Brain microvascular endothelial cell (primary cell): Measurements from ENCODE around the gene SPATA46.
A peak's percentile ranks its signal among the peaks of the same experiment; 100 is the strongest.

Experiments
- DNase-seq: peaks from one replicate; pipeline ENCODE4 v3.0.0-alpha.2; 2020
- H3K27ac ChIP-seq: fragments of 250-450 bp; sonication (Bioruptor Pico); 2 replicates; pipeline ENCODE4 v1.5.1; 2020; ENCODE audit warnings: mild to moderate bottlenecking, moderate library complexity
- H3K27me3 ChIP-seq: fragments of 250-450 bp; sonication (Bioruptor Pico); replicated peaks from 2 replicates; pipeline ENCODE4 v1.5.1; 2020; ENCODE audit warnings: mild to moderate bottlenecking
- H3K36me3 ChIP-seq: fragments of 250-450 bp; sonication (Bioruptor Pico); replicated peaks from 2 replicates; pipeline ENCODE4 v1.5.1; 2020; ENCODE audit warnings: mild to moderate bottlenecking
- H3K4me3 ChIP-seq: 2 replicates; pipeline ENCODE4 v1.5.1; 2011; ENCODE audit warnings: low read depth, mild to moderate bottlenecking, control low read depth, low read length, moderate library complexity
- in situ Hi-C: cut with HindIII; loops from 2 replicates; pipeline ENCODE4 v1.10.0; 2017; ENCODE audit warnings: low sequenced_read_pairs, low pct_ligation_motif_present
- TF ChIP-seq, protein P1 (sequence below): IDR thresholded peaks from 2 replicates; pipeline ENCODE4 v1.5.1; 2011; ENCODE audit warnings: low read depth, mild to moderate bottlenecking, moderate library complexity, low read length, control low read depth, inconsistent platforms; ENCODE audit errors: missing control alignments

The SPATA46 gene

GRCh38 chr1:162360237-162360873 lies 16.3 kb downstream of the SPATA46 start:
- no peak overlapping the region for H3K27ac ChIP-seq
- in situ Hi-C loops: no loop called here
- H3K4me3 ChIP-seq: no peak overlapping the region
- no peaks in the 10 kb centered on the region for H3K27me3 ChIP-seq
- H3K36me3 ChIP-seq: no peaks in the 10 kb centered on the region
- DNase-seq: no peak
- TF ChIP-seq, protein P1, sequence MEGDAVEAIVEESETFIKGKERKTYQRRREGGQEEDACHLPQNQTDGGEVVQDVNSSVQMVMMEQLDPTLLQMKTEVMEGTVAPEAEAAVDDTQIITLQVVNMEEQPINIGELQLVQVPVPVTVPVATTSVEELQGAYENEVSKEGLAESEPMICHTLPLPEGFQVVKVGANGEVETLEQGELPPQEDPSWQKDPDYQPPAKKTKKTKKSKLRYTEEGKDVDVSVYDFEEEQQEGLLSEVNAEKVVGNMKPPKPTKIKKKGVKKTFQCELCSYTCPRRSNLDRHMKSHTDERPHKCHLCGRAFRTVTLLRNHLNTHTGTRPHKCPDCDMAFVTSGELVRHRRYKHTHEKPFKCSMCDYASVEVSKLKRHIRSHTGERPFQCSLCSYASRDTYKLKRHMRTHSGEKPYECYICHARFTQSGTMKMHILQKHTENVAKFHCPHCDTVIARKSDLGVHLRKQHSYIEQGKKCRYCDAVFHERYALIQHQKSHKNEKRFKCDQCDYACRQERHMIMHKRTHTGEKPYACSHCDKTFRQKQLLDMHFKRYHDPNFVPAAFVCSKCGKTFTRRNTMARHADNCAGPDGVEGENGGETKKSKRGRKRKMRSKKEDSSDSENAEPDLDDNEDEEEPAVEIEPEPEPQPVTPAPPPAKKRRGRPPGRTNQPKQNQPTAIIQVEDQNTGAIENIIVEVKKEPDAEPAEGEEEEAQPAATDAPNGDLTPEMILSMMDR: no peak

GRCh38 chr1:162359523-162360236 lies 17.0 kb downstream of the SPATA46 start:
- DNase-seq: no peak
- Histone ChIP-seq H3K27me3 (no peaks in the 10 kb centered on the region), H3K4me3 (no peak overlapping the region), H3K27ac (no peak overlapping the region), H3K36me3 (no peaks in the 10 kb centered on the region)
- in situ Hi-C loops: no loop called here
- TF ChIP-seq, protein P1: no peak

GRCh38 chr1:162358928-162359327 lies 17.7 kb downstream of the SPATA46 start:
- TF ChIP-seq, protein P1: no peak
- Histone ChIP-seq H3K27me3 (no peaks in the 10 kb centered on the region), H3K27ac (no peak overlapping the region), H3K4me3 (no peak overlapping the region), H3K36me3 (no peaks in the 10 kb centered on the region)
- DNase-seq: no peak
- in situ Hi-C loops: no loop called here

- H3K27ac ChIP-seq: no peak overlapping the region
- H3K27me3 ChIP-seq: no peaks in the 10 kb centered on the region
- in situ Hi-C loops: no loop called here
- TF ChIP-seq, protein P1: peak; percentile 70
- DNase-seq: peak; percentile 33
- no peak overlapping the region for H3K4me3 ChIP-seq
- H3K36me3 ChIP-seq: no peaks in the 10 kb centered on the region
These were observed 18.9 kb downstream of the SPATA46 start for GRCh38 chr1:162357681-162358266.

DNA sequence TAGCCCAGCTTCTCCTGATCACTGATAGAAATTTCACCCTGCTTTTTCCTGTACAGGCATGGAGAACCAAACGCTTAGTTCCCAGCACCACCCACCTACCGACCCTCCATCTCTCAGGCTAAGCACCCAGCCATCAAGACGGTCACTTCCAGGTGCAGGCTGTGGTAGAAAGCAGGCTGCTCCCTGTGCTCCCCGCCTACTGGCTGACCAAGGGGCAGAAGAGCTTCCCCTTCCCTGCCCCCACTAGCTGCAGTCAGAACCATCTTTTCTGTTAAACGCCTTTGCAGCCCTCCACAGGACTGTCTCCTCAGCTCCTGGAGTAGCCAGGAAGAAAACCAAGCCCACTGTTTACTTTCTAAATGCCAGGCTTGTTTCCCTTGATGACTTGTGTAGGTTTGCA lies 23.0 kb downstream of the SPATA46 start:
- Histone ChIP-seq H3K27ac (no peak overlapping the region), H3K36me3 (no peaks in the 10 kb centered on the region), H3K4me3 (no peak overlapping the region), H3K27me3 (no peaks in the 10 kb centered on the region)
- TF ChIP-seq, protein P1: no peak
- in situ Hi-C loops: no loop called here
- no peak for DNase-seq
